ENCODE data around the gene LHFPL5.

The LHFPL5 gene

DNA sequence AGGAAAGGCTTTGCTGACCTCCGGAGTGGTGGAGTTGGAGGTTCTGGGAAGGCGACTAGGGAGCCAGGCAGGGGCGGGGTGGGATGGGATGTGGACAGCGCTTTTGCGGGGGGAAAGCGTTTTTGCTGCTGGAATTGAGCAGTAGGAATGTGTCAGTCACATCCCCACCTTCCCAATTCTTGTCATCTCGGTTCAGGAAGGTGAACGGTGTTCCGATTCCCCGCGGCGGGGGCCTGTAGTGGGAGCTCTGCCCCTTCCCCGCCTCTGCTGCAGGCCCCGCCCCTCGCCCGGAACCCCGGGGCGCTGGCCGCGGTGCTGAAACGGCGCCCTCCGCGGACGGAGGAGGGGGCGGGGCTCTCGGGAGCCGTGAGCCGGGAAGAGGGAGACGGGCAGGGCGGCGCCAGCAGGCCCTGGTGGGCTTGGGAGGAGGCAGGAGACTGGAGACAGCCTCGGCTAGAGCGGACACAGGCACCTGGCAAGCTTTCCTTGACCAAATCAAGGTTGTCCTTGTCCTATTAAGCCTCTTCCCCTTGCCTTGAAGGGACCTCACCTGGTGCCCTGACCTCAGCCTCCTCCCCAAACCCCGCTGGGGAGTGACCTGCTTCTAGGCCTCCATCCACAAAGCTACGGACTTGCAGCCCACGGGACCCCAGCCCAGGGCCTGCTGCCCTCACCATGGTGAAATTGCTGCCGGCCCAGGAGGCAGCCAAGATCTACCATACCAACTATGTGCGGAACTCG lies at the start of gene LHFPL5:
TSS of gene LHFPL5 (plus strand) at position 357 of the 741 bp plus-strand sequence. CDS start at position 676, 319 bp downstream.
- DNase-seq, result peak; percentile 84

DNA sequence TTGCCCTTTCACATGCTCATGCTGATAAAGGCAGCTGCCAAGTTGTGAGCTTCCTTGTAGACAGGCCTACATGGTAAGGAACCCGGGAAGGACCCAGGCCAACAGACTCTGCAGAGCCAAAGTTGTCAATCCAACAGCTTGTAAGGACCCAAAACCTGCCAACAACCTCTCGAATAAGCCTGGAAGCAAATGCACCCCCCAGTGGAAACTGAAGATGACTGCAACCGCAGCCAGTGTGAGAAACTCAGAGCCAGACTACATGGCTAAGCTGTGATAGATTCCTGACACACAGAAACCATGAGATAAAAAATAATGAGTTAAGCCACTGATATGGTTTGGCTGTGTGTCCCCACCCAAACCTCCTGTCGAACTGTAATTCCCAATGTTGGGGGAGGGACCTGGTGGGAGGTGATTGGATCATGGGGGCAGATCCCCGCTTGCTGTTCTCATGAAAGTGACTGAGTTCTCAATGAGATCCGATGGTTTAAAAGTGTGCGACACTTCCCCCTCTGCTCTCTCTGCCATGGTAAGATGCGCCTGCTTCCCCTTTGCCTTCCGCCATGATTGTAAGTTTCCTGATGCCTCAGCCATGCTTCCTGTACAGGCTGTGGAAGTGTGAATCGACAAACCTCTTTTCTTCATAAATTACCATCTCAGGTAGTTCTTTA lies 47.6 kb upstream of the LHFPL5 start:
- peak; percentile 33 for DNase-seq

DNA sequence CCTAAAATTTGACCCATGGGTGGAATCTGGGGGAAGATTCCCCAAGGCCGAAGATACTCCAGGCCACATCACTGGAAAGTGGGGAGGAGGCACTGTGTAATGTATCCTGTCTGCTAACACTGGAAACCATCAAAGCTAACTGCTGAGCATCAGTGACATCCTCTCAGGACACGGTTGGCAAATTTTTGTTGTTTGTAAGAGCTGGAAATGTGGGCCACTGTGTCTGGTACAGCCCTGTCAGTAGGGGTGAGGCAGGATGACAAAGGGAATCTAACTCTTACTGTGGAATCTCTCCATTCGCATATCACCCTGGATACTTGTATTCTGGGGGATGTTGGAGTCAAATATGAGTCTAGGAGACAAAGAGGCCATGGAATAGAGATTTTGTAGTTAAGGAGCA lies 45.7 kb upstream of the LHFPL5 start:
- no peak for DNase-seq

DNA sequence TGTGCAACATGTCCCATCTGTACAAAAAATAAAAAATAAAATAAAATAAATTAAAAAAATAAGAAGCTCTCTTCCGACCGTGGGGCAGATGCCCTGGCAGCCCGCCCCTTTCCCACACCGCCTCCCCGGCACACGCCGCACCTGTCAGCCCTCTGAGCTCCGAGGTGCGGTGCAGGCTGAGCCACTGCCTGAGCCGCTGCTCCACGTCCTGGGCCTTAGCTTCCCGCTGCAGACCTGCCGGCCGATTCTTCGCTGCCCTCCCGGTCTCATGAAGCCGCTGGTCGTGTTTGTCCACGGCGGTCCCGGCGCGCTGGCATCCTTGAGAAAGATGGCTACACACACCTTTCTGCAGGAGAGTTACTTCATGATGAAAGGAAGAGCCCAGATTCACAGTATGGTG lies 39.4 kb upstream of the LHFPL5 start:
- no peak for DNase-seq

DNA sequence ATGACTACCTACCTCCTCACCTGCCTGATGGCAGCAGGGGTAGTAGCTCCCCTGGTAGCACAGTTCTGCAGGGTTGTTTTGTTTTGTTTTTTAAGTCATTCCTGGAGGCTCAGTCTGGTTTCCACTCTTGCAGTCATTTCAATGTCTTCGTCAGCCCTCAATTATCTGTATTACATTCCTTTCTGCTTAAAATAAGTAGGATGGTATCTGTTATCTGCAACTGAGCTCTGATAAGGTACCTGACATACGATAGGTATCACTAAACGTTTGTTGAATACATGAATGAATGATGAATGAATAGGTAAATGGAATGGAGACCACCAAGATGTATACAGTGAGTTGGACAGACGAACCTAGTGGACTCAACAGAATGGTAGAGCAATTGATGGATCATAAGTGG lies 35.9 kb upstream of the LHFPL5 start:
- no peak for DNase-seq

- DNase-seq, result no peak
These were observed 33.9 kb upstream of the LHFPL5 start for GRCh38 chr6:35771343-35771627.

- no peak for DNase-seq
These were observed 30.9 kb upstream of the LHFPL5 start for GRCh38 chr6:35774116-35774794.

DNA sequence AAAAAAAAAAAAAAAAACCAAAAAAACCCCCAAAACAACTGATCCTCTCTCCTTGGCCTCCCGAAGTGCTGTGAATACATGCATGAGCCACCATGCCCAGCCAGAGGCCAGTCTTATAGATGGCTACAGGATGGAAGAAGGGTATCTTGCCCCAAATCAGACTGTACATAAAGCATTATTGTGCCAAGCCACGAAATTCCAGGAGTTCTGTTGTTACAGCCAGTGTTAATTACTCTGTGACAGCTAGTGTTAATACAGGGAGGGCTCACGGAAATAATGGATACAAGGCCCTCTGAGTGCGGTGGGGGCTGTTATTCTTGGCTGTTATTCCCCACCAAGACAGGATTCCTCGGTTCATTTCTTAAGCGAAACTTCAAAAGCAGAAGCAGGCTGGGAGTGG lies 30.1 kb upstream of the LHFPL5 start:
- no peak for DNase-seq

GRCh38 chr6:35776364-35777215 lies 28.6 kb upstream of the LHFPL5 start, which contains the start of gene CLPSL2:
TSS of gene CLPSL2 (plus strand) at chr6:35776598. CDS start at chr6:35776619, 21 bp downstream.
- DNase-seq, result peak; percentile 58

GRCh38 chr6:35777356-35778102 lies 27.6 kb upstream of the LHFPL5 start:
- no peak for DNase-seq

GRCh38 chr6:35778437-35778836 lies 26.7 kb upstream of the LHFPL5 start:
- DNase-seq, result no peak

DNA sequence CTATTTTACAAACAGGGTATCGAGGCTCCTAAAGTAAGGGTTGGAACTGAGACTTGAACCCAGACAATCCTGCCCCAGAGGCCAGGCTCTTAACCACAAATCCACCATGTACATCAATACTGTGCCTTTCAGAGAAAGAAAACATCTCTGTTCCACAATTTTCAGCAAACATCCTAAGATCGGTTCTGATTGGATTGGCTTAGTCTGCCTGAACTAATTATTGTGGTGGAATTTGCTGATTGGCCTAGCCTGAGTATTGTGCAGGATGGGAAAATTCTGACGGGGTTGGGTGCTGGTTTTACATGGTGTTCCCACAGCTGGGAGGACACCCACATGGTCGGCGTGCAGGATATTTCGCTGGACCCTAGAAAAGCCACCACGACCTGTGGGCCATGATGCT lies 24.4 kb upstream of the LHFPL5 start, which contains the start of gene CLPSL1:
TSS of gene CLPSL1 (plus strand) at position 301 of the 400 bp plus-strand sequence. CDS start at position 393, 92 bp downstream.
- DNase-seq, result no peak

- no peak for DNase-seq
These were observed 23.9 kb upstream of the LHFPL5 start for GRCh38 chr6:35781290-35781689.

GRCh38 chr6:35782424-35782823 lies 22.7 kb upstream of the LHFPL5 start:
- DNase-seq, result no peak

GRCh38 chr6:35784200-35784599 lies 21.0 kb upstream of the LHFPL5 start:
- DNase-seq, result no peak

- no peak for DNase-seq
These were observed 18.9 kb upstream of the LHFPL5 start for GRCh38 chr6:35786272-35786671.

DNA sequence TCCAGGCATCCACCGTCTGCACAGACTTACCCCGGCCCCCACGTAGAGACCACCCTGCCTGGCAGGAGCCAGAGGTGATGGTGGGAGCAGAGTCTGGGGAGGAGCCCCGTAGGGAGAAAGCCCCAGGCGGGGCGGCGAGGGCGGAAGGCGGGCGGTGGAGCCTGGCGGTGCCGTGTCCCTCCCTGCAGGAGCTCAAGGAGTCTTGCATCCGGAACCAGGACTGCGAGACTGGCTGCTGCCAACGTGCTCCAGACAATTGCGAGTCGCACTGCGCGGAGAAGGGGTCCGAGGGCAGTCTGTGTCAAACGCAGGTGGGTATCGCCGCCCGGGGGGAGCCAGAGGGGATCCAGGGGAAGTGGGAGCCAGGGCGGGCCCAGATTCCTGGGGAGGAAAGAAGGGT lies 18.3 kb upstream of the LHFPL5 start:
- DNase-seq, result no peak

GRCh38 chr6:35787266-35788218 lies 17.6 kb upstream of the LHFPL5 start:
- DNase-seq, result no peak

DNA sequence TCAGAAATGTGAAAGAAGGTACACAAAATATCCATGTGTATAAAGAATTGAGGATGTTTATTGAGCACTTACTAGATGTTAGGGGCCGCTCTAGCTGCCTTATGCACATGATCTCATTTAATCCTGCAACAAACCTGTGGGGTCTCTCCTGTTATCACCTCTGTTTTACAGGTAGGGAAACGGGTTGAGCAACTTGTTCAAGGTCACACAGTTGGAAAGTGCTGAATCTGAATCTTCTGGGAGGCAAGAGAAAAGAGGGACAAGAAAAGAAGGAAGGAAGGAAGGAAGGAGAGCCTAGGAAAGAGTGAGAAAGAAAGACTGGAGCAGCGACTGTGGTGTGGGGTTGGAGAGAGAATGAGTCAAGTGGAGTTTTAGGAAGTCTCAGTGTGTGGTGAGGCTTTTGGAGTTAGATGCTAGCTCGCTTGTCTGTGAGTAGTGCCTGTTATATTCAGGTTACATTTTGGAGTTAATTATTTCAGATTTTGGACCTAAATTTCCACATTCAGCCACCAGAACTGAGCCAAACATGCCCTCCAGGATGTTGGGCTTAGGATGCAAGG lies 16.6 kb upstream of the LHFPL5 start:
- DNase-seq, result no peak

- no peak for DNase-seq
These were observed 14.5 kb upstream of the LHFPL5 start for GRCh38 chr6:35790683-35791082.
